GM12891 (cell line): ENCODE results near the gene SEC22C.

Source experiments
- PAX5 ChIP-seq: IDR thresholded peaks from 2 replicates; pipeline ENCODE4 v1.6.1; 2011; ENCODE audit warnings: low read length, moderate library complexity, mild to moderate bottlenecking; ENCODE audit not compliant: insufficient read depth, severe bottlenecking
- POLR2A ChIP-seq: IDR thresholded peaks from 2 replicates; pipeline ENCODE4 v1.6.1; 2011; ENCODE audit warnings: low read depth, low read length, control low read depth
- POLR2AphosphoS5 ChIP-seq: IDR thresholded peaks from 2 replicates; pipeline ENCODE4 v1.6.1; 2011; ENCODE audit warnings: low read depth, low read length, control low read depth
- POU2F2 ChIP-seq: IDR thresholded peaks from 2 replicates; pipeline ENCODE4 v1.6.1; 2011; ENCODE audit warnings: low read depth, mild to moderate bottlenecking, control low read depth, low read length, moderate library complexity
- SPI1 ChIP-seq: IDR thresholded peaks from 2 replicates; pipeline ENCODE4 v1.6.1; 2011; ENCODE audit warnings: low read depth, low read length, control low read depth
- TAF1 ChIP-seq: IDR thresholded peaks from 2 replicates; pipeline ENCODE4 v1.6.1; 2011; ENCODE audit warnings: low read depth, low read length, control low read depth

- no peak for TF ChIP-seq POLR2AphosphoS5
- no peak for TF ChIP-seq POLR2A
- TF ChIP-seq TAF1 = no peak
- no peak for TF ChIP-seq SPI1
- TF ChIP-seq POU2F2 = no peak
- no peak for TF ChIP-seq PAX5
These were observed 20.3 kb upstream of the SEC22C start for GRCh38 chr3:42601896-42602581.
